ENCODE results near the gene DENND4A.
"Not testable (repeated sequence)": the region's sequence is repeated elsewhere in the genome, so short reads cannot be mapped to it uniquely, and the experiment has no call there.

Gene DENND4A

GRCh38 chr15:65787260-65787659, 4.8 kb downstream of the DENND4A start:
- DNase-seq, result no peak

GRCh38 chr15:65785151-65785550, 6.9 kb downstream of the DENND4A start:
- DNase-seq, result no peak

GRCh38 chr15:65783872-65784271, 8.2 kb downstream of the DENND4A start:
- no peak for DNase-seq

- no peak for DNase-seq
These were observed 10.0 kb downstream of the DENND4A start for GRCh38 chr15:65782096-65782495.

GRCh38 chr15:65778701-65779100, 13.4 kb downstream of the DENND4A start:
- DNase-seq, result not testable (repeated sequence)

- no peak for DNase-seq
These were observed 13.8 kb downstream of the DENND4A start for GRCh38 chr15:65778269-65778668.

- no peak for DNase-seq
These were observed 14.2 kb downstream of the DENND4A start for GRCh38 chr15:65777843-65778242.

GRCh38 chr15:65777053-65777452, 15.0 kb downstream of the DENND4A start:
- DNase-seq, result no peak

- DNase-seq, result no peak
These were observed 18.5 kb downstream of the DENND4A start for GRCh38 chr15:65773386-65774111.

- DNase-seq, result no peak
These were observed 19.2 kb downstream of the DENND4A start for GRCh38 chr15:65772930-65773329.

GRCh38 chr15:65771870-65772269, 20.2 kb downstream of the DENND4A start:
- DNase-seq, result no peak

- no peak for DNase-seq
These were observed 22.6 kb downstream of the DENND4A start for GRCh38 chr15:65769482-65769881.

GRCh38 chr15:65767895-65768294, 24.2 kb downstream of the DENND4A start:
- DNase-seq, result no peak

- DNase-seq, result no peak
These were observed 24.9 kb downstream of the DENND4A start for GRCh38 chr15:65767264-65767595.

- DNase-seq, result no peak
These were observed 25.4 kb downstream of the DENND4A start for GRCh38 chr15:65766422-65767263.

GRCh38 chr15:65765106-65765505, 27.0 kb downstream of the DENND4A start:
- no peak for DNase-seq

GRCh38 chr15:65762914-65763787, 28.9 kb downstream of the DENND4A start:
- no peak for DNase-seq

GRCh38 chr15:65762399-65762798, 29.7 kb downstream of the DENND4A start:
- no peak for DNase-seq

- DNase-seq, result no peak
These were observed 30.7 kb downstream of the DENND4A start for GRCh38 chr15:65761210-65761926.

- no peak for DNase-seq
These were observed 32.7 kb downstream of the DENND4A start for GRCh38 chr15:65759441-65759840.

- DNase-seq, result no peak
These were observed 33.9 kb downstream of the DENND4A start for GRCh38 chr15:65758242-65758641.

- DNase-seq, result no peak
These were observed 34.8 kb downstream of the DENND4A start for GRCh38 chr15:65757256-65757655.
